NT2/D1 (cell line): ENCODE data around the gene EXOC6.

ENCODE experiments used
- YY1 ChIP-seq: IDR thresholded peaks from 2 replicates; pipeline ENCODE4 v1.6.1; 2011; ENCODE audit not compliant: insufficient read length, insufficient read depth
- ZNF274 ChIP-seq: IDR thresholded peaks from 2 replicates; pipeline ENCODE4 v1.6.1; 2011; ENCODE audit warnings: mild to moderate bottlenecking, low read depth, low read length

DNA sequence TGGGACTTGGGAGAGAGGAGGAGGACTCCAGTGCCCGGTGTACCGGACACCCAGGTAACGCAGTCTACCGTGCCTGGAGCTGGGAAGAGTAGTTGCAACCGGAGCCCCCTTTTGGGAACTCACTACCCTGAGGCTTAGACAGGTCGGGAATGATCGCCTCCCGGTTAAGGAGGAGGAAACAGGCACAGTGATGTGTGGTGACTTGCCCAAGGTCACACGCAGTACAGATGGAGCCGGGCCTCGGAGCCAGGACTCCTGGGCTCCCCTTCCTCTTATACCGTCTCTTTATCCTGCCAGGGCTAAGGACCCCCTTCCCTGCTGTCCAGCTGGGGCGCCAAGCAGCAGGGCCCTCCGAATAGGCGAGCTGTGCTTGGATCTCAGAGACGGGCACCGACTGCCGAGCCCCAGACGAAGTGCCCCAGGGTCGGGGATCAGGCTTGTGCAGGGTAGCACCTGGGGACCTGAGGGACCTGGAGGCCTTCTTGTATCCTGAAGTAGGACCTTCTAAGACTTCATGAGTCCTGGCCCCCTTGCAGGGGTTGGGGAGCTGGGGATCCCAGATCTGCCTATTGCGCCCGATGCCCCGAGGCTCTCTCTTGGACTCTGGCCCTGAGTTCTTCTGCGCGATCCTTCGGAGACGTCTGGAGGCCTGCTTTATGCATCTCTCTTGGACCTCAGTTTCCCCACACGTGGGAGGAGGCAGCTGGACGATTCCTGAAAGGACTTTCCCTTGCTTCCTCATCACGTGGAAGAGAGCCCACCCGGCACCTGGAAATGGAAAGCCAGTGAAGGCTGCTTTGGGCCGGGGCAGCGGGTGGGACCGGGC is 224.6 kb downstream of the EXOC6 start:
- TF ChIP-seq YY1 (no peak), ZNF274 (no peak)
